Epithelial cell of esophagus (primary cell): Measurements from ENCODE around the gene ARMCX2.

Experiments used
- DNase-seq: peaks from one replicate; pipeline ENCODE4 v3.0.0; 2010; ENCODE audit warnings: low read depth
- H3K4me3 ChIP-seq: 2 replicates; pipeline ENCODE4 v1.5.1; 2011; ENCODE audit warnings: mild to moderate bottlenecking, low read length, control low read depth
- CTCF ChIP-seq: IDR thresholded peaks from 2 replicates; pipeline ENCODE4 v1.5.1; 2011; ENCODE audit warnings: low read depth, mild to moderate bottlenecking, low read length, control low read depth, inconsistent platforms; ENCODE audit not compliant: insufficient read depth; ENCODE audit errors: missing control alignments

ARMCX2 gene

GRCh38 chrX:101659601-101660063 lies at the start of gene ARMCX2:
TSS of gene ARMCX2 (minus strand) at chrX:101659850. CDS start at chrX:101657588, 2,262 bp downstream.
- no peak for TF ChIP-seq CTCF
- peak within 1 kb of the TSS; percentile 69 for H3K4me3 ChIP-seq
- peak; percentile 50 for DNase-seq

- DNase-seq = no peak
- no peak overlapping the region for H3K4me3 ChIP-seq
- no peak for TF ChIP-seq CTCF
Measured at GRCh38 chrX:101709384-101709783, 49.7 kb upstream of the ARMCX2 start.

- no peak for TF ChIP-seq CTCF
- no peak overlapping the region for H3K4me3 ChIP-seq
- DNase-seq = no peak
Measured at GRCh38 chrX:101708163-101708562, 48.5 kb upstream of the ARMCX2 start.

GRCh38 chrX:101693476-101693875 lies 33.8 kb upstream of the ARMCX2 start:
- no peak overlapping the region for H3K4me3 ChIP-seq
- TF ChIP-seq CTCF = no peak
- no peak for DNase-seq

- TF ChIP-seq CTCF = no peak
Measured at GRCh38 chrX:101691835-101692234, 32.2 kb upstream of the ARMCX2 start.

GRCh38 chrX:101686574-101686973 lies 26.9 kb upstream of the ARMCX2 start:
- no peak overlapping the region for H3K4me3 ChIP-seq
- no peak for TF ChIP-seq CTCF
- DNase-seq = no peak

More at GRCh38 chrX:101691835-101692234, 32.2 kb upstream of the ARMCX2 start:
- DNase-seq = no peak
- no peak overlapping the region for H3K4me3 ChIP-seq

- DNase-seq = no peak
- H3K4me3 ChIP-seq = no peak overlapping the region
- no peak for TF ChIP-seq CTCF
Measured at GRCh38 chrX:101685923-101686322, 26.3 kb upstream of the ARMCX2 start.
